VCaP (cell line): ENCODE measurements around the gene GABRB3.

ENCODE experiments used
- H3K27ac ChIP-seq: fragments of 450-650 bp; 2 replicates; pipeline ENCODE4 v1.5.1; 2017
- TF ChIP-seq, protein P1 (sequence below): fragments of 450-650 bp; conservative IDR thresholded peaks from 2 replicates; pipeline ENCODE4 v1.5.1; 2017; ENCODE audit warnings: mild to moderate bottlenecking, moderate library complexity

Gene GABRB3

DNA sequence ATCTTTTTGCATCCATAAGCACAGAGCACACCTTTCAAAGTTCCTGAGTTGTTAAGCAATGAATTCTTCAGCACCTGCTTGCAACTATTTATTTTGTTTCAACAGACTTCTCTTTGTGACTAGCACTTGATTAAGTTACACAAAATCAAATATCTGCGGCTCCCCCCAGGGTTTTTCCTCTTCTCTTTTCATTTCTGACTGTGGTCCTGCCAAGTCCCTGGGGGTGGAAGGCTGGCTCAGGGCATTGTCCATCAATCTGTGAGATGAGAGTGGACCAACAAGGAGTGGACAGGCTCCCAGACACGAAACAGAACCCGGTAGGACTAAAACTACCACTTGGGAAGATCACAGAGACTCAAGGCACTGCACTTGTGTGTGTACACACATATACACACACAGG lies 96.8 kb downstream of the GABRB3 start:
- TF ChIP-seq, protein P1, sequence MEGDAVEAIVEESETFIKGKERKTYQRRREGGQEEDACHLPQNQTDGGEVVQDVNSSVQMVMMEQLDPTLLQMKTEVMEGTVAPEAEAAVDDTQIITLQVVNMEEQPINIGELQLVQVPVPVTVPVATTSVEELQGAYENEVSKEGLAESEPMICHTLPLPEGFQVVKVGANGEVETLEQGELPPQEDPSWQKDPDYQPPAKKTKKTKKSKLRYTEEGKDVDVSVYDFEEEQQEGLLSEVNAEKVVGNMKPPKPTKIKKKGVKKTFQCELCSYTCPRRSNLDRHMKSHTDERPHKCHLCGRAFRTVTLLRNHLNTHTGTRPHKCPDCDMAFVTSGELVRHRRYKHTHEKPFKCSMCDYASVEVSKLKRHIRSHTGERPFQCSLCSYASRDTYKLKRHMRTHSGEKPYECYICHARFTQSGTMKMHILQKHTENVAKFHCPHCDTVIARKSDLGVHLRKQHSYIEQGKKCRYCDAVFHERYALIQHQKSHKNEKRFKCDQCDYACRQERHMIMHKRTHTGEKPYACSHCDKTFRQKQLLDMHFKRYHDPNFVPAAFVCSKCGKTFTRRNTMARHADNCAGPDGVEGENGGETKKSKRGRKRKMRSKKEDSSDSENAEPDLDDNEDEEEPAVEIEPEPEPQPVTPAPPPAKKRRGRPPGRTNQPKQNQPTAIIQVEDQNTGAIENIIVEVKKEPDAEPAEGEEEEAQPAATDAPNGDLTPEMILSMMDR = no peak
- no peak overlapping the region for H3K27ac ChIP-seq

DNA sequence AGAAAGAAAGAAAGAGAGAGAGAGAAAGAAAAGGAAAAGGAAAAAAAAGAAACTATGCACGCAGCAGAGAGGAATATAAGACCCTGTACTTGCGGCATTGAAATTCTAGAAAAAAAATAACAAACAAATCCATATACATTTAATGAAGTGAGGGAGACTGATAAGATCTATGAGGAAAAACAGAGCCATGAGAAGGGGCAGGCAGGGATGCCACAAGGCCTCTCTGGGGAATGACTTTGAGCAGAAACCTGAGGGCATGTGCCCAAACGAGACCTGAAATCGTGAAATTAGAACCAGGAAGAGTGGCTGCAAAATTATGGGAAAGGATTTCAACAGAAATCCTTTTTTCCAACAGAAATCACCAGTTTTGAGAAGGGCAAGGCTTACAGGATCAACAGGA lies 98.4 kb downstream of the GABRB3 start:
- TF ChIP-seq, protein P1 = no peak
- no peak overlapping the region for H3K27ac ChIP-seq

DNA sequence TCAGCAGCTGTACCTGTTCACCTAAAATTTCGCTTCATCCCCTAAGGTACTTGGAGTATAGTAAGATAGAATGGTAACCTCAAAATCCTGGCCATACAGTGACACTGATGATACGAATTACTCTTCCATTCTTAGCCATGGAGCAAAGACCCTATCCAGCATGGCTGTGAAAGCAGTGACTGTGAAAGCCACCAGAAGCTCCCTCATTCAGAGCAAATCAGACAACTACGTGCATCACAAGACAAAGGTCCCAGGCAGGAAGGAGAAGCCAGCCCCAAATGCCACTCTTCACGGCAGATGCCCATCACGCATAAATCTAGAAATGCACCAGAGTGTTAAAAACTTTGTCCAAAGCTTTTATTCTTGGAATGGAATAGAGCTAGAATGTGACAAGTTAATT lies 99.4 kb downstream of the GABRB3 start:
- TF ChIP-seq, protein P1 = no peak
- H3K27ac ChIP-seq = no peak overlapping the region

DNA sequence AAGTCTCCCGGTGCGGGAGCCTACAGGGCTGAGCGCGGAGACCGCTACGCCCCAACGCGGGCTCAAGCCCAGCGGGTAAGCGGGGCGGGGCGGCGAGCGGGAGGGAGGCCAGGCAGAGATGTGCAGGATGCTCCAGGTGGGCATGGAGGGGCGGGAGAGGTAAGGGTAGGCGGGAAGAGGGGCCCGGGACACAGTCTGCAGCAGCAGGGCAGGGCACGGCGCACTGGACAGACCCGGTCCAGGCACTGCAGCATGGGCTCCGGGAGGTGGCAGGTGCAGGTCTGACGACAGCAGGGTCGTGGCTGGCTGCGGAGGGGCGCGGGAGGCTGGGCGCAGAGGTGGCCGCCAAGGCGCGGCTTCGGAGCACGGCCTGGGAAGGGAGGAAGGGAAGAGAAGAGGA lies 102.8 kb downstream of the GABRB3 start:
- no peak overlapping the region for H3K27ac ChIP-seq
- TF ChIP-seq, protein P1 = no peak

DNA sequence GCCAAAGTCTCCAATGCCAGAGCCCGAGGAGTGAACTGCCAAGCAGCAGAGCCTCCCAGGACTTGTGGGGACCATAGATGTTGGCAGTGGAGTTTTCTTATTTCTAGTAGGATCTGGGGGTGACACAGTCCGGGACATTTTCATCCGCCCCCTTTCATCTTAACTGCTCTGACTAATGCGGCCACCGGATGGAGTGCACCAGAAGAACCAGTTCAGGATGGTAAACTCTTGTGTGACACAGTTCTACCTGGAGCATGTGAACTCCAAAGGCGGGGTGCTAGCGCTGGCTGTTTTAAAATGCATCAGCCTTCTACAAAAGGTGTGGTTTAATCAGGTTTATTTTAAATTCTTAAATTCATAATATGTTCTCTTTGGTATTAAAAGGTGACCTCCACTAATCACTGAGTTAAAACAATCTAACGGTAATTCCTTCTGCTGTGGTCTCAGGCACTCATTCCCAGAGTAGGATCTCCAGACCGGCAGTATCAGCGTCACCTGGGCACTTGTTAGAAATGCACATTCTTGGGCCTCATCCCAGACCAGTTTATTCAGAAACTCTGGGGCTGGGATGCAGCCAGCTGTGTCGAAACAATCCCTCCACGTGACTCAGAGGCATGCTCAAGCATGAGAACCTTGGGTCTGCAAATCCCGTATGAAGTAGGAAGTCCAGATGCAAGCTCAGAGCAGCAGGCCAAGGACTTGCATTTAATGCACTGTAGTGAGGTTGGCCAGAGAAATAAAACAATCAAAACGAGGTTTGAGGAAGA lies 105.5 kb downstream of the GABRB3 start:
- H3K27ac ChIP-seq = no peak overlapping the region
- TF ChIP-seq, protein P1 = no peak

DNA sequence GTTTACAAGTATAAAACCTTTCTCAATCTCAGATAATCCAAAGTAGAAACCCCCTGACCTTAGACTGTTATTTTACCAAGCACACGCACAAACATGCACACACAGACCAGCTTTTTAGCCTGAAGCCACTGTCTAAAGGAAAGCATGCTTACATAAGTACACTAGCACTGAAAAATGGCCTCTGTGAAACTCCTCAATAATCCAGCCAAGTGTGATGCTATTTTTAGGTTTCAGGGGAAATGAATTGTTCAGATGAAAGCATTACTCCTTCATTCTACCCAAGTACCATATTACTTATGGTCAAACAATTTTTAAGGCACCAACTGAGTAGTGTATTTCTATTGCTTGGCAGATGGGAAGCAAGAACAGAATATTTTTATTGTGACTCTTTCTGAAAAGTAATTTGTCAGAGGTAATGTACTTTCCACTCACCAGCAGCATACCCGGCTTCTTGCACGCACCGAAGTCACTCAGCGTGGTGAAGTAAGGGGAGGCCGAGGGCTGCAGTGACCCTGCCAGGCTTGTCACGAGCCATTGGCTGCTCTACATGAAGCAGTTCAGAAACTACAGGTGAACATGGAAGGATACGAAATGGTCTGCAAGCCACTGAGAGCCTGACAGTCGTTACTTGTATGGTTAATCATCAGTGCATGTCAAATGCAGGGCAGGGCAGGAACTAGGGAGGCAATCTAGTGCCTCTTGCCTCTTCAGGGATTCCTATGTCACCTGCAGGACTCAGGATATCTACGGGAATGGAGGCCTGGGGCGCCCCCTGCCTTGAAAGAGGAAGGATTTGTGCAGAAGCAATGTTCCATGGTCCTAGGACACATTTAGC lies 106.7 kb downstream of the GABRB3 start:
- TF ChIP-seq, protein P1 = no peak
- H3K27ac ChIP-seq = no peak overlapping the region

DNA sequence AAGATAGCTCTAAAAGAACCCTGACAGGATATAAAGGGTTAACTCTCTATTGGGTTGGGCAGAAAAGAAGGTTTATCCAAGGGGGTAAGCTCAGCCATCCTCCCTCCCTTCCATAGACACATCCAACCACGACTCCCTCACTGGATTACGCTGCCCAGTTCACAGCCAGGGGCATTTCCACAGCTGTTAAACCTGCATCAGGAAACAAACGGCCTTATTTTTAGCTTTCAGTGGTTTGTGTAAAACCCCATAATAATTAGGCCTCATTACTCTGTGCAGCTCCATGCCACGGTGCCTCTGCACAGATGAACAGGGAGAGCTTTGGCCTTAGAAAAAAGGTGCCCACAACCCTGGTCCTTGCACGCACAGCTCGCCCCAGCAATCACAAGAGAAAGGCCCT lies 110.6 kb downstream of the GABRB3 start:
- TF ChIP-seq, protein P1 = no peak
- H3K27ac ChIP-seq = no peak overlapping the region
